GM06990 (cell line): ENCODE results near the gene SLC25A26.
"Not testable (repeated sequence)": the region's sequence is repeated elsewhere in the genome, so short reads cannot be mapped to it uniquely, and the experiment has no call there.

ENCODE experiments used
- DNase-seq: peaks from one replicate; pipeline ENCODE4 v3.0.0-alpha.2; 2011; ENCODE audit not compliant: insufficient read length; ENCODE audit errors: extremely low read depth
- H3K27me3 ChIP-seq: replicated peaks from 2 replicates; pipeline ENCODE4 v1.6.0; 2011; ENCODE audit warnings: low read length; ENCODE audit not compliant: control insufficient read depth, insufficient read depth
- H3K36me3 ChIP-seq: 2 replicates; pipeline ENCODE4 v1.5.1; 2011; ENCODE audit warnings: low read length; ENCODE audit not compliant: control insufficient read depth, insufficient read depth
- H3K4me3 ChIP-seq: replicated peaks from 2 replicates; pipeline ENCODE4 v1.5.1; 2011; ENCODE audit warnings: low read depth, mild to moderate bottlenecking, control low read depth, low read length
- TF ChIP-seq, protein P1 (sequence below): IDR thresholded peaks from 2 replicates; pipeline ENCODE4 v1.5.1; 2011; ENCODE audit warnings: low read length, control low read depth, mild to moderate bottlenecking, inconsistent platforms; ENCODE audit not compliant: insufficient read depth, poor library complexity, severe bottlenecking

The SLC25A26 gene

DNA sequence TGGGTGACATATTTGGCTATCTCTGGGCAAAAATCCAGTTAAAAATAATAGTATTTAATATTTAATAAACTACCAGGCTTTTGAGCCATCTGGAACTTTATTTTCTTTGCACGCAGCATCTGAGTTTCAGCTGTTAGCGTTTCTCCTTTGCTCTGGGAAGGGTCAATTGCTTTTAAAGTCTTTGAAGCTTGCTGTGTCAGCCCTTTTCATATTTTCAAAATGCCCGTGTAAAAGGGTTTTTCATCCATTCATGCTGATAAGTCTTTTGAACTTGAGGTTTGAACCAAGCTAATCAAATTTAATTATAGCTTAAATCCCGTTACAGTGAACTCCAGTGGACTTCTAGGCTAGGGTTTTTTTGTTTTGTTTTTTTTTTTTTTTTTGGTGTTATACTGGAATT, 79.1 kb downstream of the SLC25A26 start:
- no peak overlapping the region for H3K4me3 ChIP-seq
- no peaks in the 10 kb centered on the region for H3K36me3 ChIP-seq
- no peak for DNase-seq
- TF ChIP-seq, protein P1, sequence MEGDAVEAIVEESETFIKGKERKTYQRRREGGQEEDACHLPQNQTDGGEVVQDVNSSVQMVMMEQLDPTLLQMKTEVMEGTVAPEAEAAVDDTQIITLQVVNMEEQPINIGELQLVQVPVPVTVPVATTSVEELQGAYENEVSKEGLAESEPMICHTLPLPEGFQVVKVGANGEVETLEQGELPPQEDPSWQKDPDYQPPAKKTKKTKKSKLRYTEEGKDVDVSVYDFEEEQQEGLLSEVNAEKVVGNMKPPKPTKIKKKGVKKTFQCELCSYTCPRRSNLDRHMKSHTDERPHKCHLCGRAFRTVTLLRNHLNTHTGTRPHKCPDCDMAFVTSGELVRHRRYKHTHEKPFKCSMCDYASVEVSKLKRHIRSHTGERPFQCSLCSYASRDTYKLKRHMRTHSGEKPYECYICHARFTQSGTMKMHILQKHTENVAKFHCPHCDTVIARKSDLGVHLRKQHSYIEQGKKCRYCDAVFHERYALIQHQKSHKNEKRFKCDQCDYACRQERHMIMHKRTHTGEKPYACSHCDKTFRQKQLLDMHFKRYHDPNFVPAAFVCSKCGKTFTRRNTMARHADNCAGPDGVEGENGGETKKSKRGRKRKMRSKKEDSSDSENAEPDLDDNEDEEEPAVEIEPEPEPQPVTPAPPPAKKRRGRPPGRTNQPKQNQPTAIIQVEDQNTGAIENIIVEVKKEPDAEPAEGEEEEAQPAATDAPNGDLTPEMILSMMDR: no peak
- H3K27me3 ChIP-seq: no peaks in the 10 kb centered on the region

DNA sequence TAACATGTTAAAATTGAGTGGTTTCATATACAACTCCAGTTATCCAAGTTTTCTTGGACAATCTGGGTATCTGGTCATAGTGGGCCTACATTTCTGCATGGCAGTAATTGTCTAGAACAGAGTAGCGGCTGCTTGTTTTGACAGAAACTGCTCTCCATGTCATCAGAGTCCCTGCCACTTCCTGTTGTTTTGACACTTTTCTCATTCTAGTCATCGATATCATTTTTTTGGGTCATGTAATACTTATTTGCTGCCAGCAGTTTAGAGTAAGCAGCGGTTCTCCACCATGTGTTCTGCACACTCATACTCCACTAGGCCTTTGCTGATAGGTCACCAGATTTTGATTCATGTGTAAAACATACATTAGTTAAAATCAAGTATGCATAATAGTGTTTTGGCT, 81.5 kb downstream of the SLC25A26 start:
- DNase-seq: no peak
- TF ChIP-seq, protein P1: no peak
- Histone ChIP-seq H3K27me3 (no peaks in the 10 kb centered on the region), H3K36me3 (no peaks in the 10 kb centered on the region), H3K4me3 (no peak overlapping the region)

DNA sequence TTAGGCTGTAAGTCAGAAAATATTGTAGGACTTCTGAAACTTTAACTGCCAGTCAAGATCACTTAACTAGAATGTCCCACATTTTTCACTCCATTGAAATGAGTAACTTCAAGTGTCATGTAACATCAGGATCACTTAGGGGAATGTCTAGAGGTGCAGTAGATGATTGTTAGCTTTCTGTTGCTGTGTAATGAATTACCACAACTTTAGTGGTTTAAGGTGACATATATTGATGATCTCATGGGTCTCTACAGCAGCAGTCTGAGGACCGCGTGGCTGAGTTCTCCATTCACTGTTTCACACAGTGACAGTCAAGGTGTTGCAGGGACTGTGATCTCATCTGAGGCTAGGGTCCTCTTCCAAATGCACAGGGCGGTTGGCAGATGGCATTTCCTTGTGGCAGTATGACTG, 82.7 kb downstream of the SLC25A26 start:
- Histone ChIP-seq H3K27me3 (no peaks in the 10 kb centered on the region), H3K36me3 (no peaks in the 10 kb centered on the region), H3K4me3 (no peak overlapping the region)
- no peak for DNase-seq
- TF ChIP-seq, protein P1: no peak

DNA sequence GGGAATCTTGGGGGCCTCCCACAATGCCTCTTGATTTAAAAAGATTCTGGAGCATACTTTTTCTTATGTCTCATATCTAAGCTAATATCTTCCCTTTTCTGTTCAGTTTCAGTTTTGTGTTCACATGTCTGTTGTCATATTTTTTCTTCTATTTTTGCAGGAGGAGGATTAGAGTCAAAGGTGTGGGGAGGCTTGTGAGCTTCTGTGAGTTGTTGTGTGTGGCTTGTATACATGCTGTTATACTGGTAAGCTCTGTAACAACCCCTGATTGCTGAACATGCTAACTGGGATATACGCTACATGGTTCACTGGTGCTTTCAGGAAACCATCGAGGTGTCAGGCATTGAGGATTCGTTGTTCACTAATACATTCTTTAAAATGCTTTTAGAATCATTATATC, 83.5 kb downstream of the SLC25A26 start:
- TF ChIP-seq, protein P1: no peak
- H3K36me3 ChIP-seq: no peaks in the 10 kb centered on the region
- no peaks in the 10 kb centered on the region for H3K27me3 ChIP-seq
- no peak for DNase-seq
- no peak overlapping the region for H3K4me3 ChIP-seq

DNA sequence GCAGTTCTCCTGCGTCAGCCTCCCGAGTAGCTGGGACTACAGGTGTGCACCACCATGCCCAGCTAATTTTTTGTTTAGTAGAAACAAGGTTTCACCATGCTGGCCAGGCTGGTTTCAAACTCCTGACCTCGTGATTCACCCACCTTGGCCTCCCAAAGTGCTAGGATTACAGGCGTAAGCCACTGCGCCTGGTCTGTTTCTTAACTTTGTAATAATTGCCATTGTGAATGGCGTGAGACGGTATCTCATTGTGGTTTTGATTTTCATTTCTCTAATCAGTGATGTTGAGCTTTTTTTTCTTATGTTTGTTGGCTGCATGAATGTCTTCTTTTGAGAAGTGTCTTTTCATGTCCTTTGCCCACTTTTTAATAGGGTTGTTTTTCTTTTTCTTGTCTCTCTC, 85.3 kb downstream of the SLC25A26 start:
- H3K4me3 ChIP-seq, H3K27me3 ChIP-seq, H3K36me3 ChIP-seq, DNase-seq: not testable (repeated sequence)

DNA sequence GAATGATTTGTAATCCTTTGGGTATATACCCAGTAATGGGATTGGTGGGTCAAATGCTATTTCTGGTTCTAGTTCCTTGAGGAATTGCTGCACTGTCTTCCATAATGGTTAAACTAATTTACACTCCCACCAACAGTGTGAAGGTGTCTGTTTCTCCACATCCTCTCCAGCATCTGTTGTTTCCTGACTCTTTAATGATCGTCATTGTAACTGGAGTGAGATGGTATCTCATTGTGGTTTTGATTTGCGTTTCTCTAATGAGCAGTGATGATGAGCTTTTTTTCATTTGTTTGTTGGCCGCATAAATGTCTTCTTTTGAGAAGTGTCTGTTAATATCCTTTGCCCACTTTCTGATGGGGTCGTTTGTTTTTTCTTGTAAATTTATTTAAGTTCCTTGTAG, 86.2 kb downstream of the SLC25A26 start:
- not testable (repeated sequence) for DNase-seq, H3K4me3 ChIP-seq, H3K27me3 ChIP-seq, H3K36me3 ChIP-seq

DNA sequence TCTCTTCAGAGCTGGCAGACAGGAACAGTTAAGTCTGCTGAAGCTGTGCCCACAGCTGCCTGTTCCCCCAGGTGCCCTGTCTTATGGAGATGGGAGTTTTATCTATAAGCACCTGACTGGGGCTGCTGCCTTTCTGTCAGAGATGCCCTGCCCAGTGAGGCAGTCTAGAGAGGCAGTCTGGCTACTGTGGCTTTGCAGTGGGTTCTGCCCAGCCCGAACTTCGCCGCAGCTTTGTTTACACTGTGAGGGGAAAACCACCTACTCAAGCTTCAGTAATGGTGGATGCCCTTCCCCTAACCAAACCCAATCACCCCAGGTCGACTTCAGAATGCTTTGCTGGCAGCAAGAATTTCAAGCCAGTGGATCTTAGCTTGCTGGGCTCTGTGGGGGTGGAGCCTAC, 91.2 kb downstream of the SLC25A26 start:
- TF ChIP-seq, protein P1: no peak
- no peaks in the 10 kb centered on the region for H3K36me3 ChIP-seq
- no peaks in the 10 kb centered on the region for H3K27me3 ChIP-seq
- no peak for DNase-seq
- H3K4me3 ChIP-seq: no peak overlapping the region
